GM18526 (cell line): ENCODE measurements around the gene AFF2.

Experiments used
- POLR2A ChIP-seq: IDR thresholded peaks from 3 replicates; pipeline ENCODE4 v1.6.1; 2011; ENCODE audit not compliant: insufficient read length; ENCODE audit errors: extremely low read depth

The AFF2 gene

DNA sequence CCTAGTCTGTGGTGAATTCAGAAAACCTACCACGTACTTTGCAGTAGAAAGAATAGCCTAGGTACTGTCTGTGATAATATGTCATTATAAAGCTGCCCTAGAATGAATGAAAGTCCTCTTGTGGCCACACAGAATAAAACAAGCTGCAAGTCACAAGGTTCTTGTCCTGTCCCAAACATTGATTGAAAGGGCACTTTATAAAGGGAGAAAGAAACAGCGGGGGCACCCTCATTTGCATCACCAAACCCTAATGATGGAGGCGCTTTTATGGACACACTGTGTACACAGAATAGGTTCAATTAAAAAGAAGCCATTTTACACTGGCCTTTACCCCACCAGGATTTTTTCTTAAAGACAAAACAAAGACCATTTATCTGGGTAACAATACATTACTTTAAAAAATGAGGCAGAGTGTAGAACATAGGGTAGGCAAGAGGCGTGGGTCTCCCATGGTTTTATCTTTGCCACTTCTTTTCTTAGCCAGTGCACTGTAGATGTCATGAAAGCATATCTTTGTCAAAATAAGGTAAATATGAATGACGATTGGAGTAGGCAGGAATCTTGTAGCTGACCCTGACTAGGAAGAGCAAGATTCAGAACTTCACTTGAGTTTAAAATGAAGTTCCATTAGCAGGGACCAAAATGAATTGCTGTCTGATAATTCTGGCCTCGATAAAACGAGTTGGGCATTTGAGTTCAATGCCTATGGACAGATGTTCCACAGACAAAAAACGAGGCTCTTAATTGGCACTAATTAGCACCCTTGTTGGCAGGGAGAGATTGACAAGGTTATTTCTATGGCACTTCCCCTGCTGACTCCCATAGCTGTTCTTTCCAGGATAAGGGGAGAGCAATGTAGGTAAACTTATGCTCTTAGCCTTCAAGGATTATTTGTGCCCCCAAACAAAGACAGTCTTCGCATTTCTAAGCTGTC, 365.1 kb downstream of the AFF2 start:
- no peak for TF ChIP-seq POLR2A

DNA sequence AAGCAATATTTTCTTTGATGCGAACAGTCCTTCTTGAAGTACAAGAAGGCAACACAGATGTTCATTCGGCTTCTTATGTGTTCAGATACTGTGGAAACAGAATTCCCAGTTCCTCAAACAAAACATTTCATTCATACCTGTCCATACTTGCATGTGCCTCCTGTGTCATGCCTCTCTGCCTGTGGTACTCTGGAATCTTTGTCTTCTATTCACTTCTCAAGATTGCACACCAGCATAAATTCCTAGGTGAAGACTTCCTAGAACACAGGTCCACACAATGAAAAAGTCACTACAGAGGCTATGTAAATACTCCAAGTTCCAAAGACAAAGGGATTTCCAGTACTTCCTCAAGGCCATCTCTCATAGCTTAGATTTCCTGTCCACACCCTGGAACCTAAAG, 367.2 kb downstream of the AFF2 start:
- no peak for TF ChIP-seq POLR2A

DNA sequence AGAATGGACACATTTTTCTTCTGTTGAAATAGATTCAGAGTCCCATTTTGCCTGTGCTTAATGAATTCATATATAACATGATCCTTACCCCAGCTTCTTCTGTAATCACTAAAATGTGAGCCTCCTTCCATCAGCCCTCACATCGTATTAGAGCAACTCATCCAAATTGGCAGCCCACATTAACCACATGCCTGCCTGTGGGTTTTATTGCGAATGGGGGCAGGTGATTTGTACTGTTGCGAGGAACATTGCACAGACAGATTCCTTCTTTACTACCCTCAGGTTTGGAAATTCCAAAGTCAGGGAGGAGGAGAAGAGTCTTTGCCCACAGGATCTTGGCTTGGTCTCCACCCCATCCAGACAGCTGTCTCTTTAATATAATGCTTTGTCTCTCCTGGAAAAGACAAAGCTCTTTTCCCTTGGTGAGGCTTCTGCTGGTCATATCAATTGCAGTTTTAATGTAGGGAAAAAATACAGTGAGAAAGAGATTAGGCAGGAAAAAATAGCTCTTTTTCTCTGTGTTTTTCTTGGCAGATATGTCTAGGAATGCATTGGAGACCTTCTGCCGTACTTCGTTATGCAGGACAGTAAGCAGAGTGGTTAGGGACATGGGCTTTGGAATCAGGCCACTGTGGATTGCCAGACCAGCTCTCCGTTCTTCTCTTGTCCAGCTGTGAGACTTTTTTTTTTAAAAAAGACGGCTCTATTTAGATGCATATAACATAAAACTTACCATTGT, 371.2 kb downstream of the AFF2 start:
- no peak for TF ChIP-seq POLR2A

DNA sequence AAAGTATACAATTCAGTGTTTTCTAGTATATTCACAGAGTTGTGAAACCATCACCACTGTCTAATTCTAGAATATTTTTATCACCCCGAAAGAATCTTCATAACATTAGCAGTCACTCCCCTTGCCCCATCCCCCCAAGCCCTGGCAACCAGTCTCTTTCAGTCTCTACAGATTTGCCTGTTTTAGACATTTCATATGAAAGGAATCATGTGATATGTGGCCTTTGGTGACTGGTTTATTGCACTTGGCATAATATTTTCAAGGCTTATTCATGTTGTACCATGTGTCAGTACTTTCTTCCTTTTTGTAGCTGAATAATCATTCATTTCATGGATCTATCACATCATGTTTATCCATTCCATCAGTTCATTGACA, 371.7 kb downstream of the AFF2 start:
- no peak for TF ChIP-seq POLR2A

DNA sequence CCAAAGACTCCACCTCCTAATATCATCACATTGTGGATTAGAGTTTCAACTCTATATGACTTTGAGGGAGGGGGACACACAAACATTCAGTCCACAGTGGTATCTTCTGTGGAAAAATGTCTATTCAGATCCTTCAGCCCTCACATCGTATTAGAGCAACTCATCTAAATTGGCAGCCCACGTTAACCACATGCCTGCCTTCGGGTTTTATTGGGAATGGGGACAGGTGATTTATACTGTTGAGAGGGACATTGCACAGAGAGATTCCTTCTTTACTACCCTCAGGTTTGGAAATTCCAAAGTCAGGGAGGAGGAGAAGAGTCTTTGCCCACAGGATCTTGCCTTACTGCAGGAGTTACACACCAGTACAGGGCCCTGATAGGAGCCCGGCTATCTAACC, 372.5 kb downstream of the AFF2 start:
- TF ChIP-seq POLR2A: no peak

DNA sequence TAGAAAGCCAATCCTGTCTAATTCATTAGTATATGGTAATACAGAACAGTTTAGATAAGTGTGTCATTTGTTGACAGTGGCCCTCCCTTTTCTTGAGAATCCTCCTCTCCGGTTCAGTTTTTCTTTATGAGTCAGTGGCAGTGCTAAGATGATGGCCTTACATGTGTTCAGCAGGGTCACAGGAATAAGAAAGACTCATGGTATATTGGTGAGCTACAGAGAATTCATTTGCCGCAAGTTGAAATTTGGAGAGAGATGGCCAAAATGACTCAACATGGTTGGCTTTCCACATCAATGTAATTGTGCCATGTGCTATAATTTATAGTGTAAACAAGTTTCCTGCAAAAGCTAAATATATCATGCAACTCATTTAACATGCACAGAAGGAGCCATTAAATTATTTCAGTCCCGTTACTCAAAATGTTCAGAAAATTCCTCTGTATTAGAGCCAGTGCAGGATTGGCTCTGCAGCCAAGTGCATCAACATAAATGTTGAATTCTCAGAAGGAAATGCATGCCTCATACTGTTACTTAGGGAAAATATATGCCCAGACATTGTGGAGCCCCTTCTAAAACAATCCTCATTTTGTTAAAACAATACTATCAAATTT, 374.3 kb downstream of the AFF2 start:
- no peak for TF ChIP-seq POLR2A

DNA sequence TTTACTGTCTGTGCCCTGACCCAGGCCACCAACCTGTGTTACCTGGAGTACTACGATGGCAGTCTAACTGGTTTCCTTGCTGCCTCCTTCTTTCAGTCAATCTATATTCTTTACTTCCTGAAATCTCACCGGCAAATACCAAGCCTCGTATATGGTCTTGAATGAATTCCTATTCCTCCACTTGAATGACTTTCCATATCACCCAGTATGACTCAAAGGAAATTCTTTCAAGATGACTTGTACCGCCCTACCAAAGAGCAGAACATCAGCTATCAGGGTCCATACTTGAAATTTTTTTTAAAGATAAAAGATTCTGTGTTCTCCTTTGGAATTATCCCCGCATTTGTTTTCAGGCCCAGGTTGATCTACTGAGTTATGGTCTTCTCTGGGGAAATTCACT, 378.0 kb downstream of the AFF2 start:
- no peak for TF ChIP-seq POLR2A

DNA sequence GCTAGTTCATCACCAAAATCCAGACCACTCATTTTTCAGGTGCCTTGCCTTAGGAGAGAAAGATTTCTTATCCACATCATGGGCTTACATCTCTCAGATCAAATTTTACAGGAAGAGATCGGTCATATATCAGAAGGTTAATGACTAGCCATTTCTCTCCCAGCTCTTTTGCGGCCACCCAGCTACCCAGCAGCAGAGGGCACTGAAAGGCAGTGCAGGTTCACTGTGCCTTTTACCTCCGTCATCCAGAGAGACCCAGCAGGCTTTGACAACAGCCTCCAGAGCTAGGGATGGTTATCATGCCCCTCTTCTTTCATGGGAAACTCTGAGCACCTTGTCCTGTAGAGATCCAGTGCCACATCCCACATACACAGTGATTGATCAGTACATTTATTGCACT, 384.8 kb downstream of the AFF2 start:
- TF ChIP-seq POLR2A: no peak

DNA sequence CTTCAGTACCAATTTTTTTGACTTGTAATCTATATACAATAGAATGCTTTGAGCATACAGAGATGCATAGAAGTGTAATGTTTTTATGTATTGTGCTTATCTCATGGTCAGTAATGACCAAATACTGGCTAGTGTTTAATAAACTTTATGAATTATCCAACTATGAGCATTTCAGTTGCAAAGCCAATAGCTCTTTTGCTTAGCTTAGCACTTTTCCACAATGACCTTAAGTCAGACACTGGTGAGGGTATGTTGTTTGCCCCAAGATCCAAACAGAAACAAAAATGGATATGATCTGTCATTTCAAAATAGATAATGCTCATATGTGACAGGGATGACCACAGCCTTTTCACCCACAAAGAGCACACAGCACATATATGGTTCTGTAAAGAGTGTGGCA, 393.0 kb downstream of the AFF2 start:
- no peak for TF ChIP-seq POLR2A

DNA sequence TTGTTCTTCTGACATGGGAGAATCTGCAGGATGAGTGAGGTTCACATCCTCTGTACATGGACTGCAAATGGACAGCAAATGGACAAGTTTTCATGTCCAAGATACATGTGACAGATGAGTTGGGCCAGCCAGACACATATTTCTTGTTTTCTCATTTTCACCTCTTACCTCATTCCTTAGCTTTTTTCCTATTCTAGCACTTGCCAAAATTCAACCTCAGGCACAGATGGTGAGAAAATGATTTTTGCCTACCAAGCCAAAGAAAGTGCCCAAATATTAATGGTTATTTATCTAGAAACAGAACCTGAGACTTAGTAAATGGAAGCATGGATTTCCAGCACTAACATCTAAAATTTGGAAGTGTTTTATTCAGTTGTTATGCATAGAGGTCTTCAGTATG, 402.2 kb downstream of the AFF2 start:
- TF ChIP-seq POLR2A: no peak

DNA sequence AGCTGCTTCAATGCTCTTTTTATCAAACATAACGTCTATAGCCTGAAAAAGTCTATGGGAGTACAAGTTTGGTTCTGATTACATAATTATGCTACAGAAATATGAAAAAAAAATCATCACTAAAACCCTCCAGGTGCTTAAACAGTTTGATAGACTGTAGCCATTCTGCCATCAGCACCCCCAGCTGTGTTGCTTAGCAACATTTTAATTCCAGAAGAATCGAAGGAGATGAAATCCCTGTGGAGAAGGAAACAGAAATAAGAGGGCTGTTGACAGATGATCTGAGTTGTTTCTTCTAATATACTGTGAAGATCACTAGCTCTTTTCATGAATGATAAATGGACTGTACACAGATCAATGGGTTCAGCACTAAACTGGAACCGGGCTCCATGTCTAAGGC, 402.8 kb downstream of the AFF2 start:
- TF ChIP-seq POLR2A: no peak

DNA sequence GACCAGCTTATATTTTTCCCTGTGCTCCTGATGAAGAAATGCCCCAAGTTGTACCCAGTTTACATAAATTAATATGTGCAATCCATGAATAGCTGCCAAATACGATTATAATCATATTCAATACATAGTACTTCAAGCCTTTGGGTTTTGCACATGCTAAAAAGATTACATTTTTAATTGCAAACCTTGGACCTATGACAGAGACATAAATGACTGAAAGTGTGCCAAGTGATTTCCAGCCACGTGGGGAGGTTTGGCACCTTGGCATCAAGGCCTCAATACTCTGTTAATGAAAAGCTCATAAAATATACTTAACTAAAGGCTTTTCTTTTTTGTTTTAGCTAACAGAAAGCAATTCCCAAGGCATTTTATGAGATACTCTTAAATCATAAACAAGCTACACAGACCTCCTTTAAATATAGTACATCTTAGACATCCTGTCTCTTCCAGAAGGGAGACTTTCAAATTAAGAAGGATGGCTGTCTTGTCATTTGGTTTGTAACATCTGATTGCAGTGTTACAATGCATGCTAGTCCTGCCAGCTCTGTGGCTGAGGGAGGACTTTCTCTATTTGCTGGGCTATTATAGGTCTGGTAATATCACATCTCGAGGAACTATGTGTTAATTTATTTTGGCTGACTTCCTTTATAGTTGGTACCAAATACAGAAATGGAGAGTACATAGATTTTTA, 404.1 kb downstream of the AFF2 start:
- TF ChIP-seq POLR2A: no peak

DNA sequence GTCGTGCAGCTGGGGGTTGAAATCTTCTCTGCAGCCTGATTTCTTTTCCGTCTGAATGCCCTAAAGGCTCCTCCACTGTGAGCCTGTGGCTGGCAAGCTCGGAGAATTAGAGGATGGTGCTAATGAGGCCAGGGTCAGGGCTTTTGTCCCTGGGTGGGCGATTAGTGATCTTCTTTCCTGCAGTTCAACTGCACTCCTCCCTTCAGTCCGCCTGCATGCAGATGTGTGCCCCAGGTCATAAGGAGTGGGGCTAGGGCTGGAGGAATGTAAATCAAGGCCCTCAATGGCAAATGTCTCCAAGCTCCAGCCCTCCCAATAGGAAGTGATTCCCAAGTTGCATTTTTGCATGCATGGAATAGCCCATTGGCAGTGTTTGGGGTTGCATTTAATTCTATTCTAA, 405.0 kb downstream of the AFF2 start:
- no peak for TF ChIP-seq POLR2A

DNA sequence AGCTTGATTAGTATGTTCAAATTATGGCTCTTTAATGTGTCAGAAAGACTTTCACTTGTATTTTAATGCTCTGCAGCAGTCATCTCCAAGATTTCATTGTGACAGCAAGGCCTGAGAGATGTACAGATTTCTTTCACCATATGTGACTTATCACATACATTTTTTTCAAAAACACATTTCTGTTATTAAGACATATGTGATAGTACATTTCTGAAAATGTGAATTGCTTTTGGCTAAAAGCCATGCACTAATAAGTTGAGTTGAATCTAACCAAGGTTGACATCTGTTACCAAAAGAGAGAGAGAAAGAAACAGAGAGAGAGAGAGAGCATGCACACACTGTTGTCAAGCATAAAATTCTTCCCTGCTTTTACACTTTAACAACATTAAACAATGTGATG, 409.3 kb downstream of the AFF2 start:
- no peak for TF ChIP-seq POLR2A

DNA sequence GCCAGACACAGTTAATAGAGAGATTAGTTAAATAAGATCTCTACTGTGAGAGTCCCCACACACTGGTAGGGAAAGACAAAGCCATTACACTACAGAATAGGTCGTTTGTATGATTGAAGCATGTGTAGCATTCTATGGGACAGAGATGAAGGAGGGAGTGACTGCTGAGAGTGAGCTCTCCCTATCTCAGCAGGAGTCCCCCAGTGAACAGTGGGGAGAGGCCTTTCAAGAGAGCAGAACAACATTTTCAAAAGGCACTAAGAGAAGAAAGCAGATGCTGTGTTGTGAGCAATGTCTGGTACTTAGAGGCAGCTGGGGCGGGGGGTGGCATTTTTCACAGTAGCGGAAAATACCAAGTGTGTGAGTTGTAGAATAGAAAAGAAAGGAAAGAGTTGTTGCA, 413.6 kb downstream of the AFF2 start:
- TF ChIP-seq POLR2A: no peak
